GM18526 (cell line): ENCODE results near the gene TIMM50.

Experiments used
- POLR2A ChIP-seq: IDR thresholded peaks from 3 replicates; pipeline ENCODE4 v1.6.1; 2011; ENCODE audit not compliant: insufficient read length; ENCODE audit errors: extremely low read depth

The TIMM50 gene

DNA sequence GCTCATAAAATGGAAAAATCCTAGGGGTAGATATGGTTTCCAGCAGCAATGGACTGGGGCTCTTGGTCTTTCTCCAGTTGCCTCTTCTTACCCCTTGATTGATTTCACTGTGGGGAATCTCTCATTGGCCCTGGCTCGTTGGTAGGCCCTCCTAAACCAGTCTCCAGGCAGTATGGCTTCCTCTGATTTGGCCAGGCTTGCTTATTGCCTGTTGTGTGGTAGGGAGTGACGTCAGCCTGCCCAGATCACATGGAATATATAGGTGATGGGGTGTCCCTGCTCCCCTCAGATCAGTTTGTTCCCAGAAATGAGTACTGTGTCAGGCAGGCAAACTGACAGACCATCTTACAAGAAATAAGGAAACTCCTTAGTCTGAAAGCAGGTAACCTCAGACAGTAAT lies 28.6 kb downstream of the TIMM50 start:
- no peak for TF ChIP-seq POLR2A

DNA sequence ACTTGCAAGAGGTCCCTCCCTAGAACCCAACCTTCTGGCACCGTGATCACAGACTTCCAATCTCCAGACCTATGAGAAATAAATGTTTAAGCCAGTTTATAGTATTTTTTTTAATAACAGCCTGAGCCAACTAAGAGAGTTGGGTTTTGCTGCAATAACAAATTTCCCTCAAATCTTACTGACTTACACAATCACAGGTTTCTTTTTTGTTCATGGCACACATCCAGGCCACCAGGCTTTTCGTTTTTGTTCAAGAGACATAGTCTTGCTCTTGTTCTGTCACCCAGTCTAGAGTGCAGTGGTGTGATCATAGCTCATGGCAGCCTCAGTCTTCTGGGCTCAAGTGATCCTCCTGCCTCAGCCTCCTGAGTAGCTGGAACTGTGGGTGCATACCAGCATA lies 32.4 kb downstream of the TIMM50 start:
- TF ChIP-seq POLR2A = no peak

DNA sequence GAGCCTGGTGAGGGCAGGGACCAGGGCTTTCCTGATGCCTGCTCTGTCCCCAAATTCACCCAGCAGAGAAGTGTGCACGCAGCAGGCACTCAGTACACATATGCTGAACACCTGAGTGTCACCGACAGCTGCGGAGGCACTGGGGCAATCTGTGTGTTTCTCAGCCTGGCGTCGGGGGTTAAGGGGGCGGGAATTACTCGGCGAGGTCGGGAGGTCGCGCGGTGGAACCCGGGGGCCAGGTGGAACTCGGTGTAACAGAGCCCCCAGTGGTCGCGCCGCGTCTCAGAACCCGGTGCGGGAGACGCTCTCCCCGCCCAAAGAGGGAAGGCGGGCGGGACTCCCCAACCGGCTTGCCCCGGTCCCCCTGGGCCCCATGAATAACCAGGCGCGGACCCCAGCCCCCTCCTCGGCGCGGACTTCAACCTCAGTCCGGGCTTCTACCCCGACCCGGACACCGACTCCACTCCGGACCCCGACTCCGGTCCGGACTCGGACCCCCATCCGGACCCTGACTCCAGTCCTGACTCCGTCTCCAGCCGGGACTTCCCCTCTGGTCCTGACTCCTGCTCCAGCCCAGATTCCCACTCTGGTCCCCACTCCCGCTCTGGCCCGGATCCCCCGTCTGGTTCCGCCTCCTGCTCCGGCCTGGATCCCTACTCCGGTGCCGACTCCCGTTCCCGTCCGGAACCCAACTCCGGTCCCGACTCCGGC lies 34.4 kb downstream of the TIMM50 start, which contains the start of gene SELENOV:
Gene SELENOV (plus strand): TSS at position 300 of the 711 bp plus-strand sequence. CDS start 74 bp downstream, at position 374.
- no peak for TF ChIP-seq POLR2A

DNA sequence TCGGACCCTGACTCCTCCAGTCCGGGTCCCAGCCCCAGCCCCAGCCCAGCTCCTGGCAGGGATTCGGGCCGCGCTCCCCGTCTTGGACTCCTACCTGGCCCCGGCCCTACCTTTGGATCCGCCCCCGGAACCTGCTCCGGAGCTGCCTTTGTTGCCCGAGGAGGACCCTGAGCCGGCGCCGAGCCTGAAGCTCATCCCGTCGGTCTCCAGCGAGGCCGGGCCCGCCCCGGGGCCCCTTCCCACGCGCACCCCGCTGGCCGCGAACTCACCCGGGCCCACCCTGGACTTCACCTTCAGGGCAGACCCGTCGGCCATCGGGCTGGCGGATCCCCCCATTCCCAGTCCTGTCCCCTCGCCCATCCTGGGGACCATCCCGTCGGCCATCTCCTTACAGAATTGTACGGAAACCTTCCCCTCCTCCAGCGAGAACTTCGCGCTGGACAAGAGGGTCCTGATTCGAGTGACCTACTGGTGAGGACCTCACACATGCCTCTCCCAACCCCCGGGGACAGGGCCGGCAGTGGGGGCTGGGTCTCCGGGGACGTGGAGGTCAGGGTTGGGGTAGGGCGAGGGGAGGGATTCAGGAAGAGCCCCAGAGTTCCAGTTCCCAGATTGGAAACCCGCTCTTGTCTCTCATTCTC lies 35.0 kb downstream of the TIMM50 start:
- no peak for TF ChIP-seq POLR2A

DNA sequence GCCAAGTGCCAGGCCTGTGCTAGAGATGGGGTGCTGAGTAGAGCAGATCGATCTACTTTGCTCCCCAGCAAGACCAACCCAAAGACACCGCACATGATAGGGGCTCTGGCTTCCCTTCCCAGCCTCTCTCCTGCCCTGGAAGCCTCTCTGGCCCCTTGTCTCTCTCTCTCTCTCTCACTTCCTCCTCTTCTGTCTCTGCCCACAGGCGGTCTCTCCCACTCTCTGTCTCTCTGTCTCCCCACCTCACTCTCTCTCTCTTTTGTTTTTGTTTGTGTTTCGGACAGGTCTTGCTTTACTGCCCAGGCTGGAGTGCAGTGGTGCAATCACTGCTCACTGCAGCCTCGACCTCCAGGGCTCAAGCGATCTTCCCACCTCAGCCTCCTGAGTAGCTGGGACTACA lies 35.6 kb downstream of the TIMM50 start:
- TF ChIP-seq POLR2A = no peak

DNA sequence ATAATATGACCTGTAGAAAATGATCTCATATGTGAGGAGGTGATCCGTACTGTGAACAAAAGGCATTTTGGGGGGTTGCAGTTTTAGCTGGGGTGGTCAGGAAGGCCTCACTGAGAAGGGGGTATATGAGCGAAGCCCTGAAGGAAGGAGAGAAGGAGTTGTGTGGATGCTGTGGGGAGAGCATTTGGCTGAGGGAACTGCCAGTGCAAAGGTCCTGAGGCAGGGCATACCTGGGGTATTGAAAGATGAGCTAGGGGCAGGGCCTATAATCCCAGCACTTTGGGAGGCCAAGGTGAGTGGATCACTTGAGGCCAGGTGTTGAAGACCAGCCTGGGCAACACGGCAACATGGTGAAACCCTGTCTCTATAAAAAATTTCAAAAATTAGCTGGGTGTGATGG lies 36.8 kb downstream of the TIMM50 start:
- no peak for TF ChIP-seq POLR2A

DNA sequence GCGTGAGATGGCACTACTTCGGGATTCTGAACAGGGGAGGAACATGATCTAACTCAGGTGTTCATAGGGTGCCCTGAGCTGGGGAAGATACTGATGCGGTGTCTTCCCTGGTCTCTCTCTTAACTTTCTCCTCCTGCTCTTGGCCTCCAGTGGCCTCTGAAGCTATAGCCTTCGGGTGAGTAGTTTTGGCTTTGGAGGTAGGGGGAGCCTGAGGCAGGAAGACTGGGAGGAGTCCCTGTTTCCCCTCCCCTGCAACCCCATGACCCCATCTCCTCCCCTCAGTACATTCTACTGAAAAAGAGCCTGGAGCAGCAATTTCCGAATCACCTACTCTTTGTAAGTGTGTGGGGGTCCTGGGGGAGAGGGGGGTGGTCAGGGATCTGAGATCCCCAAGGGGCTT lies 37.8 kb downstream of the TIMM50 start:
- no peak for TF ChIP-seq POLR2A

DNA sequence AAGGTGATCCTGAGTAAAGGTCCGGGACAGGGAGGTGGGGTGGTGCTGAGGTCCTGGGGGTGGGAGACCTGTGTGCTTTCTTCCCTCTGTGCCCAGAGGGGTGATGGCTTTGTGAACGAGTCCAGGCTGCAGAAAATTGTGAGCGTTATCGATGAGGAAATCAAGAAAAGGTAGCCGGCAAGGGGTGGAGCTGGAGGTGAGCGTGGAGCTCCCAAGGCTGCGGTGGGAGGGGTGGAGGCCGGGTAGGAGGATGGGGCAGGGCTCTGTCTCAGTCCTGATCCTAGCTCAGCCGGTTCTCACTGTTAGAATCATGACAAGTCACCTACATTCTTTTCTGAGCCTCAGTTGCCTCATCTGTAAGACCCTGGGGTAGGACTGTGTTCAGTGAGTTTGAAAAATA lies 38.3 kb downstream of the TIMM50 start:
- TF ChIP-seq POLR2A = no peak

DNA sequence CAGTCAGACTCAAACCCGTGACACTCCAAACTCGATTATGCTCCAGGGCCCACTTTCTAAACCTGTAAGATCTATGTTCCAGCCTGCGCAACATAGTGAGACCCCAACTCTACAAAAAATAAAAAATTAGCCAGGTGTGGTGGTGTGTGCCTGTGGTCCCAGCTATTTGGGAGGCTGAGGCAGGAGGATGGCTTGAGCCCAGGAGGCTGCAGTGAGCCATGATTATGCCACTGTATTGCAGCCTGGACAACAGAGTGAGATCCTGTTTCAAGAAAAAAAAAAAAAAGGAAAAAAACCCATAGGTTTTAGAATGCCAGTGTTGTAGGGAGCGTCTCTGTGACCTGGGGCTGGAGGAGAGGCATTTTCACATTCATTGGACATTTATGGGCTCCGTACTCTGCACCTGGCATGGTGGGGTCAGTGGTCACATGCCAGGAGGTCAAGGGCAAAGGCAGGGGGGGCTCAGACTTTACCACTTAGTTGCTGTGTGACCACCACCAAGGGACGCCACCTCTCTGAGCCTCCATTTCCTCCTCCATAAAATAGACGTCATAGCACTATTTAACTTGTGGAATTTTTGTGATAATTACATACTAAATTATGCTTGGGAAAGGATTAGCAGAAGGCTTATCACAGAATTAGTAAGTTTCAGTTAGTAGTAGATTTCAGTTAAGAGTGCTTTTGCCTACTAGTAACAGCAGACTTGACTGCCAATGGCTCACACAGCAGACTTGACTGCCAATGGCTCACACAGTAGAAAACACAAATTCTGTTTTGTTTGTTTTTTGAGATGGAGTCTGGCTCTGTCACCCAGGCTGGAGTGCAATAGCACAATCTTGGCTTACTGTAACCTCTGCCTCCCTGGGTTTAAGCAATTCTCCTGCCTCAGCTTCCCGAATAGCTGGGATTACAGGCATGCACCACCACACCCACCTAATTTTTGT lies 40.2 kb downstream of the TIMM50 start:
- TF ChIP-seq POLR2A = no peak

DNA sequence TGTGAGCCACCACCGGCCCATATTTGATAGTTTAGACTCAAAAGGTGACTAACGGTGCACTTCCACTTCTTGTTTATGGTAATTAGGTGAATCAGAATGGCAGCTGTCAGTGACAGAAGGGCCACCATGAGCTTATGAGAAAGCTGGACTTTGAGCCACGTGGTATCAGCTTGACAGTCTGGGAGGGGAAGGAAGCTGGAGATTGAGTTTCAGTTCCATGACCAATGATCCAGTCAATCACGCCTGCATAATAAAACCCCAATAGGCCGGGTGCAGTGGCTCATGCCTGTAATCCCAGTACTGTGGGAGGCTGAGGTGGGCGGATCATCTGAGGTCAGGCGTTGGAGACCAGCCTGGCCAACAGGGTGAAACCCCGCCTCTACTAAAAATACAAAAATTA lies 43.9 kb downstream of the TIMM50 start:
- TF ChIP-seq POLR2A = no peak

DNA sequence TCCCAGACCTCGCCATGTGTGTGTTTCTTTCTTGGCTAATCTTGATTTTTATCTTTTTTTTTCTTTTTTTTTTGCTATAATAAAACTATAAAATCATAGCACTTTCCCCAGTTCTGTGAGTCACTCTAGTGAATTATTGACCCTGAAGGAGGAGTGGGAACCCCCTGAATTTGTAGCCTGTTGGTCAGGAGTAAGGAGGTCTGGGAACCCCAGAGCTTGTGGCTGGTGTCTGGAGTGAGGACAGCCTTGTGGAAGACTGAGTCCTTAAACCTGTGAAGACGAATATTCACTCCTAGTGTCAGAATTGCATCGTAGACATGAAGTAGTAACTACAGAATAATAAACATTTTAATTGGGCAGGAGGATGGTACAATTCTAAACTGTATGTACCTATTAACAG lies 44.6 kb downstream of the TIMM50 start:
- no peak for TF ChIP-seq POLR2A

DNA sequence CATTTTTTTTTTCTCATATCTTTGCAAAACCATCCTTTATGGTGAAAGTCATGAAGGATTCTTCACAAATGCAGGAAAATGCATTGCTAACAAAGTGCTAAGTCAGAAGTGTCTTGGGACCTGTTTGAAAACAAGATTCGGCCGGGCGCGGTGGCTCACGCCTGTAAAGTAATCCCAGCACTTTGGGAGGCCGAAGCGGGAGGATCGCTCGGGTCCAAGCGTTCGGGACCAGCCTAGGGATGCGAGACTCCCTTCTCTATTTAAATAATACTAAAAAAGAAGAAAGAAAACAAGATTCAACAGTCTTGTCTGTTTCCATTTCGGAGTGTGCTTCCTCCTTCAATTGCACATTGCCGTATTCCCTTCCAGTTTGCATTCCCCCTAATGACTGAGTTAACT lies 51.2 kb downstream of the TIMM50 start:
- no peak for TF ChIP-seq POLR2A

DNA sequence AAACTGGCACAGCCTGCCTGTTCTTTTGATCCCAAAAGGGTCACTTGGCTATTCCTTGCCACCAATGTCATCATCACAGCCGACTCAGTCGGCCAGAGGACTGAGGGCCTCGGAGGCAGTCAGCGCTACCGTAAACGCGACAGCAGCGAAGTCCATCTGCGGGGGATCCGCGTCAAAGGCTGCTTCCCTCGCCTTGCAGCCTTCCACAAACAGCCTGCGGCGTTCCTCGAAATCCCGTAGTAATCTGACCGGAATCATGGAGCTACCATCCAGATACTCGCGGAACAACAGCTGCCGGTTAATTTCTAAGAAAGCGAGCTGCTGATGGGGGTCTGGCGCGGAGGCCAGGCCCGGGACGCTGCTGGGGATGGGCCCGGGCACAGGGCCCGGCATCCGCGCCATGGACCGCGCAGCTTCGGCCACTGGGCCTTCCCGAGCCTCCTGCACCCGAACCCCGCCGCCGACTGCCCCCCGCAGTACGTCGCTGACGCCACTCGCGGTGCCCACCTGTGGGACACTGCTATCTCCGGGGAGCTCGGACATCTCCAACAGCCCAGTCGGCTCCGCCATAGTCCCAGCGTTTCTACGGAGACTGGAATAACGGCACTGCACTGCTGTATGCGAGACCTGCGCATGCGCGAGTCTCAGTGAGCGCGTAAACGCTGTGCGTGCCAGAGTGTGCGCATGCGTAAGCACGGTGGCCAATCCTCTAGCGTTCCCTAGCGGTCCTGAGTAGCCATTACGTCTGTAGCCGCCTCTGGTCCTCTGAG lies 51.8 kb downstream of the TIMM50 start, which contains the start of gene EID2B:
Gene EID2B (minus strand): TSS at position 620 of the 770 bp plus-strand sequence. CDS start 50 bp downstream, at position 570.
- peak; percentile 55 for TF ChIP-seq POLR2A

DNA sequence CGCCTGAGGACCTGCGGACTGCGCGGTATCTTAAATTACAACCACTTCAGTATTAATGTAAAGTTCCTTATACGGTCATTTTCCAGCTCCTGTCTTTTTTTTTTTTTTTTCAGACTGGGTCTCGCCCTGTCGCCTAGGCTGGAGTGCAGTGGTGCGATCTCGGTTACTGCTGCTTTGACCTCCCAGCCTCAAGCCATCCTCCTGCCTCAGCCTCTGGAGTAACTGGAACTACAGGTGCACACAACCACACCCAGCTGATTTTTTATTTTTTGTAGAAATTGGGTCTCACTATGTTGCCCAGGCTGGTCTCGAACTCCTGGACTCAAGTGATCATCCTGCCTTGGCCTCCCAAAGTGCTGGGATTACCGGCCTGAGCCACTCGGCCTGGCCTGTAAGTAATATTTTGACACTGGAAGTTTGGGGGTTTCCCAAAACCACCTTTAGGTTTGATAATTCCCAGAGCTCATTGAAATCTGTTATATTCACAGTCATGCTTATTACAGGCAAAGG lies 52.4 kb downstream of the TIMM50 start:
- no peak for TF ChIP-seq POLR2A

DNA sequence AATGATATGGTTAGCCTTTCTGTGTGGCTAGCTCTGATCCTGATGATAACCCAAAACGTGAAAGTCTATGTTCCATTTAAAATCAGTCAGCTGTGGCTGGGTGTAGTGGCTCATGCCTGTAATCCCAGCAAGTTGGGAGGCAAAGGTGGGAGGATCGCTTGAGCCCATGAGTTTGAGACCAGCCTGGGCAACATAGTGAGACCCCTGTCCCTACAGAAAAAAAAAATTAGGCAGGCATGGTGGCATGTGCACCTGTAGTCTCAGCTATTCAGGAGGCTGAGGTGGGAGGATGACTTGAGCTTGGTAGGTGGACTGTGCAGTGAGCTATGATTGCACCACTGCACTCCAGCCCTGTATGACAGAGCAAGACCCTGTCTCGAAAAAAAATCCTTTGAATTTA lies 53.2 kb downstream of the TIMM50 start:
- no peak for TF ChIP-seq POLR2A
